GM19035 (cell line): ENCODE data around the gene TP53TG3D.
"Not testable (repeated sequence)": the region's sequence is repeated elsewhere in the genome, so short reads cannot be mapped to it uniquely, and the experiment has no call there.

Experiments used
- ATAC-seq: cut with Tn5 transposase; IDR thresholded peaks from one replicate; pipeline ENCODE4 v1.9.1; 2021; ENCODE audit not compliant: unreplicated experiment

Gene TP53TG3D

GRCh38 chr16:32252986-32253385 is at the start of gene TP53TG3D:
TP53TG3D (plus strand) TSS chr16:32253286; CDS start chr16:32253354, 68 bp downstream.
- ATAC-seq: not testable (repeated sequence)

GRCh38 chr16:32253507-32253906 is 421 bp downstream of the TP53TG3D start:
- ATAC-seq: not testable (repeated sequence)

GRCh38 chr16:32261526-32261925 is 8.4 kb downstream of the TP53TG3D start:
- ATAC-seq: not testable (repeated sequence)

GRCh38 chr16:32263552-32263951 is 10.5 kb downstream of the TP53TG3D start:
- ATAC-seq: not testable (repeated sequence)

GRCh38 chr16:32281910-32282309 is 28.8 kb downstream of the TP53TG3D start:
- not testable (repeated sequence) for ATAC-seq

GRCh38 chr16:32283024-32283423 is 29.9 kb downstream of the TP53TG3D start:
- ATAC-seq: not testable (repeated sequence)

- not testable (repeated sequence) for ATAC-seq
These were observed 30.9 kb downstream of the TP53TG3D start for GRCh38 chr16:32283917-32284495.

- not testable (repeated sequence) for ATAC-seq
These were observed 32.0 kb downstream of the TP53TG3D start for GRCh38 chr16:32284800-32285796.

GRCh38 chr16:32286193-32286592 is 33.1 kb downstream of the TP53TG3D start:
- not testable (repeated sequence) for ATAC-seq

GRCh38 chr16:32287743-32288142 is 34.7 kb downstream of the TP53TG3D start:
- ATAC-seq: not testable (repeated sequence)

GRCh38 chr16:32289197-32289596 is 36.1 kb downstream of the TP53TG3D start:
- not testable (repeated sequence) for ATAC-seq

GRCh38 chr16:32302776-32303175 is 49.7 kb downstream of the TP53TG3D start:
- not testable (repeated sequence) for ATAC-seq
